RWPE1 (cell line): ENCODE data around the gene TIMP2.

Source experiments
- CTCF ChIA-PET: fragments of 350-600 bp; sonication (Branson Sonifier 250); formaldehyde crosslinking; extraction: SDS; loops from one replicate; lab custom pipeline; 2021; lab: Yijun Ruan, JAX
- POLR2A ChIA-PET: fragments of 400-600 bp; formaldehyde crosslinking; extraction: SDS; loops from one replicate; lab custom pipeline; 2020; ENCODE audit warnings: antibody characterized with exemption; ENCODE audit not compliant: low non-redundant PET; lab: Yijun Ruan, JAX
- DNase-seq: peaks from one replicate; pipeline ENCODE4 v3.0.0; 2012; ENCODE audit warnings: low spot score
- H3K27ac ChIP-seq: fragments of 450-650 bp; 2 replicates; pipeline ENCODE4 v1.5.1; 2017
- TF ChIP-seq, protein P1 (sequence below): fragments of 450-650 bp; conservative IDR thresholded peaks from 2 replicates; pipeline ENCODE4 v1.5.1; 2017; ENCODE audit warnings: low read depth, mild to moderate bottlenecking

Gene TIMP2

DNA sequence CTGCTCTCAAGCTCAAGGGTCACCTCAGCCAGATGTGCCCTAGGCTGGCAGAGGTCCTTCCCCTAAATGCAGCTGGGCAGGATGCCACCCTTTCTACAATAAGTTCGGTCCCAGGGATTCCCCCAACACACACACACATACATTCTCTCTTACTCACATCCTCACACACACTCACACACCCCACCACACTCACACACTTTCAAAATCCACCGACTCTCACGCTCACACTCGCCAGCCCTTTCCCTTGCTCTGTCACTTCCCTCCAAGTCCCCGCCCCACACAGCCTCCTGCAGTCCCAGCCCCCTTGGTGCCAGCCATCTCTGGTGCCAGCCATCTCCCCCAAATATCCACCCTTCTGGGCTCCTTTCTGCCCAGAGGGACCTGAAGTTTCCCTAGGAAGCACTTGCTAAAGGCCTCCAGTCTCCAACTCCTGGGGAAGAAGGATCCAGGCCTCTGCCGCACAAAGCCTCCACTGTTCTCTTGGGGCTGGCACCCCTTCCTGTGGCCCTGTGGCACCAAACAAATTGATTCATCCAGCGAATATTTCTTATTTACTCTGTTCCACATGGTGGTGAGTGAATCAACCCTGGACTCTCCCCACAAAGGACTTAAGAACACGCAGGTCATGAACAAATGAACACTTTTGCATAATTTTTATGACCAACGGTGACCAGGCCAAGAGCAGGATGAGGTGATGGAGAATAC, 80.7 kb downstream of the TIMP2 start:
- TF ChIP-seq, protein P1, sequence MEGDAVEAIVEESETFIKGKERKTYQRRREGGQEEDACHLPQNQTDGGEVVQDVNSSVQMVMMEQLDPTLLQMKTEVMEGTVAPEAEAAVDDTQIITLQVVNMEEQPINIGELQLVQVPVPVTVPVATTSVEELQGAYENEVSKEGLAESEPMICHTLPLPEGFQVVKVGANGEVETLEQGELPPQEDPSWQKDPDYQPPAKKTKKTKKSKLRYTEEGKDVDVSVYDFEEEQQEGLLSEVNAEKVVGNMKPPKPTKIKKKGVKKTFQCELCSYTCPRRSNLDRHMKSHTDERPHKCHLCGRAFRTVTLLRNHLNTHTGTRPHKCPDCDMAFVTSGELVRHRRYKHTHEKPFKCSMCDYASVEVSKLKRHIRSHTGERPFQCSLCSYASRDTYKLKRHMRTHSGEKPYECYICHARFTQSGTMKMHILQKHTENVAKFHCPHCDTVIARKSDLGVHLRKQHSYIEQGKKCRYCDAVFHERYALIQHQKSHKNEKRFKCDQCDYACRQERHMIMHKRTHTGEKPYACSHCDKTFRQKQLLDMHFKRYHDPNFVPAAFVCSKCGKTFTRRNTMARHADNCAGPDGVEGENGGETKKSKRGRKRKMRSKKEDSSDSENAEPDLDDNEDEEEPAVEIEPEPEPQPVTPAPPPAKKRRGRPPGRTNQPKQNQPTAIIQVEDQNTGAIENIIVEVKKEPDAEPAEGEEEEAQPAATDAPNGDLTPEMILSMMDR, result no peak
- ChIA-PET POLR2A (no interaction called here), CTCF (interaction anchor here (0.6 to 1.6 kb wide), 2 partner anchors 8 to 347 kb away, joined by 3 to 7 read pairs; no protein-coding TSS in a partner anchor)
- peak overlapping the region; percentile 24 for H3K27ac ChIP-seq
- no peak for DNase-seq

DNA sequence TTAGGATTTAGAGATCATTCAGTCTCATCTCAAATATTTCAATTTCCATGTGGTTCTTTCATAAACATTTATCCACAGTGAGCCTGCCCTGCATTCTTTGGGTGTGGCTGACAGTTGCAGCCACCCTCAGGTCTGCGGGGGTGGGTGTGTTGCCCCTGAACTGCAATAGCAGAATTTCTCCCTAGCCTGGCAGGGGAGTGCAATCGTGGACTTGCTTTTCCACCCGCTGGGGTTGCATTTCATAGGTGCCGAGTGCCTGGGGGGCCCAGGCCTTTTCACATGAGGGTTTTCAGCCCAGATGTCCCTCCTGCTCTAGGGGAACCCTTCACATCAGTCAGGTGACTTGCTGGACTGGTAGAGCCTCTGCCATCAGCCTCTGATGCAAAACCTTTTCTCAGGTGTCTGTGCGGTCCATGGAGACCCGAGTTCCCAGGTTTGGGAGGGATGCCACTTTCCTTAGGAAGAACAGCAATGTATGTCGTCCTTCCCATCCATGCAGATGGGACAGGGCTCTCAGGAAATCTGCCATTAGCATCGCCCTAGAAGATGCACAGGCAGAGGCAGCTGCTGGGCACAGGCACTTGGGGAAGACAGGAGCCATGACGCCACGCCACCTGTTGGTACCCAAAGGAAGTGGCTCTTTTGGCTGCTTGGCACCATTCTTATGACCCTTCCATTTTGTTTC, 82.2 kb downstream of the TIMP2 start:
- POLR2A ChIA-PET, result no interaction called here
- CTCF ChIA-PET, result interaction anchor here (0.6 to 1.6 kb wide), 3 partner anchors 10 to 98 kb away, joined by 3 to 7 read pairs (median 5); no protein-coding TSS in a partner anchor
- peak; percentile 34 for DNase-seq
- TF ChIP-seq, protein P1, result peak; percentile 67
- H3K27ac ChIP-seq, result peak overlapping the region; percentile 39

DNA sequence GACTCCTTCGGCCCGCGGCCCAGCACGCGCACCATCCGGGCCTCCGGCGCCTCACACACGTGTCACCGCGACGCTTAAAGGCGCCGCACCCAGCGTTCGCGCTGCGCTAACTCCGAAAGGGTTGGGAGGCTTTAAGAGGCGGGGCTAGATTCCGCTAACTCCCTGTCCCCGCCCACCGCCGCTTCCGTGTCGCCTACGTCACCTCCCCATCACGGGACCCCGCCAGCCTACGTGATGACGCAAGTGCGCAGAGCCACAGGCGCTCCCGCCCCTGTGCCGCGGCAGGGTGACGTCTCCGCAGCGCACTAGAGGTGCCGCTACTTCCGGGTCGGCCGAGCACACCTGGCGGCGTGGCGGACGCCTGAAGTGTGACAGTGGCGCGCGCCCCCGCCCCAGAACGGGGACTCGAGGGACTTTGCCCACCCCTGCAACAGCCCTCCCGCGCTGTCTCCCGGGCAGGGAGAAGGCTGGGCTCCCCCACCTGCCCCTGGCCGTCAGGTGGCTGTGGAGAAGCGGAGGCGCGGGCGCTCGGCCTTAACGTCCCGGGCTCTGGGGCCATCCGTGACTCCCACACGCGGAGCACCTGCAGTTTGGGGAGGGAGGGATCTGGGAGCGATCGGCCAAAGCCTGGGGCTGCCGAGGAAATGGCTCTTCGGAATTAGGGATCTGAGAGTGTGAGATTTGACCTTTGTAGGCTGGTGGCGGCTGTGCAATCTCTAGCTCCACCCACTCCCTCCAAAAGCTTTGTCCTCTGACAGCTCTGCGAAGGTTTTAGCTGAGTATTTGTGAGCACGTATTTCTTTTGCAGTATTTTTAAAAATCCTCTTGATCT, 84.2 kb downstream of the TIMP2 start, which contains the start of gene USP36:
Gene USP36 (minus strand): TSS at position 35 of the 832 bp plus-strand sequence. CDS start 4,451 bp downstream, outside the sequence.
- ChIA-PET POLR2A (interaction anchor here (0.5 kb wide), 1 partner anchor 46 kb away, joined by 3 read pairs; no protein-coding TSS in a partner anchor), CTCF (interaction anchor here (0.6 to 0.7 kb wide), 2 partner anchors 131 to 169 kb away, joined by 3 to 6 read pairs; no protein-coding TSS in a partner anchor)
- peak within 1 kb of the TSS; percentile 88 for H3K27ac ChIP-seq
- TF ChIP-seq, protein P1, result no peak
- DNase-seq, result peak; percentile 99

DNA sequence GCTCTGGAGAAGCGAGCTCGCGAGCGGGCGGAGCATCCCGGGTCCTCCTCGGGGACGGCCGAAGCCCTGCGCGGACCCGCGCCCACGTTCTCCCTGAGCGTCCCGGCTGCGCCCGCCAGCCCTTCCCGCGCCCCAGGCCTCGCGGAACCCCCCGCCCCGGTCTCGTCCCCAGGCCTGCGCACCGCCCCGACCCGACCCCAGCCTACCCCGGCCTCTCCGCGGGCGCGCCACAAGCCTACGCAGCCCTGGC, 84.7 kb downstream of the TIMP2 start:
- no peak for DNase-seq
- ChIA-PET CTCF (no interaction called here), POLR2A (no interaction called here)
- peak overlapping the region; percentile 88 for H3K27ac ChIP-seq
- TF ChIP-seq, protein P1, result no peak

DNA sequence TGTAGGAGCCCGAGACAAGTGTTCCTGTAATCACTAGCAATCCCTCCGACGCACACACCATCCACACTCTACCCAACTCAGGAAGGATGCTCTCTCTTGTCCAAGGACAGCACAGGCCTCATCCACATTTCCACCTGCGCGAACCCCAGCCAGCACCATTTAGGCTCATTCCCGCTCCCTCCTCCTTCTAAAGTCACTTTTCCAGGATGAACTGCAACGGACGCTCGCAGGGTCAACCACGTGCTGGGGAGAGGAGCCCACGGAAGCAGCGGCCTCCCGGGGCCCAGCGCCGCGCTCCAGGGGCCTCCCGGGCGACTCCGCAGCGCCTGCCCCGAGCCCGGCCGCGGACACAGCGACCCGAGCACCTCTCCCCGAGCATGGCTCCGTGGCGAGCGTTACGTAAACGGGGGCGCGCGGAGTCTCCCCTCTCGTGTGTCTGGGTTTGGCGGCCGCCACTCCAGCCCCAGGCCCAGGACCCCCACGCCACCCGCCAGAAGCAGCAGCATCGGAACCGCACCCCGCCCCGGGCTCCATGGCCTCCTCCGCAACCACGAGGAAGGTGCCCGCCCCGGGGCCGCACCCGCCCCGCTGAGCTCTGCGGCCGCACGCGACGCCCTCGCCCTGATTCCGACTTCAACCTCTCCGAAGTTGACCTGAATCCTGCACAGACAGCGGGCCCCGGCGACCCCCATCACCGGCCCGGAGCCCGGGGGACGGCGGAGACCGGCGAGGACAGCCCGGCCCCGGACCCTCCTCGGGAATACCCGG, 85.2 kb downstream of the TIMP2 start:
- ChIA-PET CTCF (no interaction called here), POLR2A (no interaction called here)
- peak; percentile 53 for DNase-seq
- TF ChIP-seq, protein P1, result no peak
- peak overlapping the region; percentile 88 for H3K27ac ChIP-seq
